Heart left ventricle (tissue), 16 donors: Measurements from ENCODE around the gene DCDC2. TPM values are rescaled to one million over a fixed set of nuclear protein-coding genes. Genes with fewer than 3 reads are reported as not detected.
"Not testable (repeated sequence)": the region's sequence is repeated elsewhere in the genome, so short reads cannot be mapped to it uniquely, and the experiment has no call there.

Source experiments
- ATAC-seq, 4 donors: fragments of 200-7000 bp; cut with Tn5 transposase; one replicate each; pipeline ENCODE4 v1.9.1; 2020 to 2022; ENCODE audit warnings: moderate library complexity in 4 of 4, mild to moderate bottlenecking in 3 of 4, moderate number of reproducible peaks in 1 of 4
- DNase-seq, 5 donors: peaks; one replicate each; pipeline ENCODE4 v3.0.0-alpha.2; 2020
- H3K27ac ChIP-seq, 12 donors: fragments of 200-600 bp; sonication (generic) in 4 of 12; one replicate each; pipeline versions ENCODE4 v1.5.0 to v1.8.0; 2016 to 2022; ENCODE audit warnings: mild to moderate bottlenecking in 2 of 12
- H3K27me3 ChIP-seq, 9 donors: fragments of 200-600 bp; sonication (generic) in 2 of 9; one replicate each; pipeline versions ENCODE4 v1.5.1 to v1.8.0; 2016 to 2022; ENCODE audit warnings: mild to moderate bottlenecking in 3 of 9
- H3K36me3 ChIP-seq, 9 donors: fragments of 200-600 bp; sonication (generic) in 2 of 9; one replicate each; pipeline versions ENCODE4 v1.5.0 to v1.8.0; 2018 to 2022; ENCODE audit warnings: mild to moderate bottlenecking in 2 of 9
- H3K4me1 ChIP-seq, 12 donors: fragments of 200-600 bp; sonication (generic) in 4 of 12; one replicate each; pipeline versions ENCODE4 v1.5.0 to v1.8.0; 2016 to 2022; ENCODE audit warnings: mild to moderate bottlenecking in 3 of 12
- H3K4me3 ChIP-seq, 12 donors: fragments of 200-600 bp; sonication (generic) in 4 of 12; one replicate each; pipeline versions ENCODE4 v1.5.0 to v1.8.0; 2017 to 2022; ENCODE audit warnings: mild to moderate bottlenecking in 9 of 12, moderate library complexity in 4 of 12
- H3K9me3 ChIP-seq, 12 donors: fragments of 200-600 bp; sonication (generic) in 4 of 12; one replicate each; pipeline versions ENCODE4 v1.5.0 to v1.8.0; 2016 to 2022; ENCODE audit warnings: mild to moderate bottlenecking in 1 of 12
- CTCF ChIP-seq, 12 donors: fragments of 200-600 bp; sonication (generic) in 4 of 12; IDR thresholded peaks; one replicate each; pipeline versions ENCODE4 v1.5.0 to v1.8.0; 2018 to 2022; ENCODE audit warnings: antibody characterized with exemption in 12 of 12, mild to moderate bottlenecking in 5 of 12
- POLR2A ChIP-seq, 2 donors: fragments of 450-650 bp; IDR thresholded peaks; one replicate each; pipeline ENCODE4 v1.6.1; 2017; ENCODE audit warnings: antibody characterized with exemption in 2 of 2, mild to moderate bottlenecking in 2 of 2, moderate library complexity in 2 of 2
- WGBS, 4 donors: extraction: QIAGEN DNeasy Blood & Tissue Kit in 2 of 4; methylation state at CpG; one replicate each; pipeline versions ENCODE4 v1.1.5 to v1.1.7; 2013 to 2018; 5-methylcytosine and 5-hydroxymethylcytosine counted together
- intact Hi-C, 10 donors: fragments of 100-400 bp; cut with DNase I; formaldehyde crosslinking; loops; one replicate each; pipeline versions ENCODE4 v1.11.1 to v1.14.2; 2022
- polyA plus RNA-seq, 2 donors: library from polyadenylated mRNA; stranded (reverse); fragments of 200-250 nt; gene quantifications; one replicate each; pipeline ENCODE4 v1.2.3, GENCODE V29; 2013
- total RNA-seq, 9 donors: library from RNA; depleted of rRNA in 2 of 9; stranded (reverse); fragments of >200 nt in 2 of 9; fragmentation: NEBNext Ultra II Directional in 3 of 9; extraction: Animal tissue kit (Norgen Biotek cat#: 25700) in 3 of 9; gene quantifications; one replicate each; pipeline versions ENCODE4 v1.1.0 to v1.2.4, GENCODE V29; 2016 to 2023
- donor health status: ischemic (EF 13 %, LVEDD 7.1; RV severe dilation, severe dysfunction).
- donor health status: healthy with polysubstance abuse.
- donor health status: DM: no; HTN: yes; CAD: no.
- donor health status: DM: no; HTN: no; CAD: no.
- donor health status: ischemic (EF 25% LVEDD 6.9; RV normal size, moderate dysfunction).
- donor health status: ischemic (EF 25% LVEDD 5.7; RV mildly dilated, moderate dysfunction).
- donor health status: healthy.
- donor health status: DM: yes; HTN: yes; CAD: no.
- donor health status: ischemic (EF 35%, LVEDD 5.7; RV mildly dilated, moderate dysfunction).
- donor health status: nonischemic (EF 11% LVEDD 7.7; RV severe dilation, severe dysfunction).
- donor health status: DM: yes; HTN: yes; CAD: no.
- donor health status: PGD.
- donor health status: ischemic (EF 29% LVEDD 5.4; RV normal size, mild dysfunction).
- donor health status: nonischemic (EF 23%, LVEDD 6.1; RV moderate dilation, normal function).

DCDC2 gene
- total and polyA plus RNA-seq, 11 donors: 0.05 to 0.16 TPM; not detected in 9

- Histone ChIP-seq H3K4me3 (no peak overlapping the region), H3K9me3 (no peaks in the 10 kb centered on the region), H3K4me1 (no peaks in the 10 kb centered on the region), H3K27me3 (no peaks in the 10 kb centered on the region), H3K27ac (no peak overlapping the region), H3K36me3 (no peaks in the 10 kb centered on the region)
- TF ChIP-seq CTCF (IDR thresholded peaks at IDR 0.05) (no peak), POLR2A (IDR thresholded peaks at IDR 0.05) (no peak)
- 86 to 94% (median 90%) methylated on average over 3 of the region's 3 CpGs for WGBS, 4 donors
- no peak for DNase-seq
- intact Hi-C loops: no loop called here
- no peak for ATAC-seq
Measured at GRCh38 chr6:24240380-24240928, 117.4 kb downstream of the DCDC2 start.

- Histone ChIP-seq H3K9me3 (no peaks in the 10 kb centered on the region), H3K27ac (no peak overlapping the region), H3K4me1 (no peaks in the 10 kb centered on the region), H3K36me3 (no peaks in the 10 kb centered on the region), H3K4me3 (no peak overlapping the region), H3K27me3 (peaks cover 0 to under 1% (median 0%) of the 10 kb centered on the region in 9 donors)
- 88 to 90% (median 89%) methylated on average over 3 of the region's 3 CpGs for WGBS, 4 donors
- intact Hi-C loops: no loop called here
- TF ChIP-seq POLR2A (IDR thresholded peaks at IDR 0.05): no peak
- TF ChIP-seq CTCF (IDR thresholded peaks at IDR 0.05): no peak
- no peak for DNase-seq
- ATAC-seq: no peak
Measured at GRCh38 chr6:24238700-24239099, 119.2 kb downstream of the DCDC2 start.

GRCh38 chr6:24236779-24237178, 121.1 kb downstream of the DCDC2 start:
- H3K36me3 ChIP-seq, DNase-seq, H3K27ac ChIP-seq, H3K27me3 ChIP-seq, H3K4me1 ChIP-seq, ATAC-seq, intact Hi-C loops, H3K4me3 ChIP-seq, H3K9me3 ChIP-seq: not testable (repeated sequence)
- WGBS, 4 donors: 74 to 95% (median 93%) methylated on average over 3 of the region's 3 CpGs

GRCh38 chr6:24233813-24234442, 123.9 kb downstream of the DCDC2 start:
- ATAC-seq: no peak
- WGBS, 4 donors: 51 to 67% (median 58%) methylated on average over 6 of the region's 6 CpGs
- intact Hi-C loops: no loop called here

More at GRCh38 chr6:24233813-24234442, 123.9 kb downstream of the DCDC2 start:
- no peak for DNase-seq
- H3K9me3 ChIP-seq: no peaks in the 10 kb centered on the region
- H3K4me3 ChIP-seq: no peak overlapping the region
- no peaks in the 10 kb centered on the region for H3K36me3 ChIP-seq
- peaks cover 0 to 7% (median 0%) of the 10 kb centered on the region in 9 donors for H3K27me3 ChIP-seq
- TF ChIP-seq POLR2A (IDR thresholded peaks at IDR 0.05) (no peak), CTCF (IDR thresholded peaks at IDR 0.05) (no peak)
- H3K4me1 ChIP-seq: no peaks in the 10 kb centered on the region
- H3K27ac ChIP-seq: no peak overlapping the region
